GM12878 (cell line): ENCODE results near the gene FSTL4. TPM values are rescaled to one million over a fixed set of nuclear protein-coding genes. Genes with fewer than 3 reads are reported as not detected.
A peak's percentile ranks its signal among the peaks of the same experiment; 100 is the strongest.

Experiments
- ASH2L ChIP-seq: fragments of 300-600, 200-600 bp; sonication (generic); IDR thresholded peaks from 2 replicates; pipeline ENCODE4 v1.6.1; 2017; ENCODE audit warnings: low read depth, mild to moderate bottlenecking, borderline replicate concordance
- BRCA1 ChIP-seq: IDR thresholded peaks from 2 replicates; pipeline ENCODE4 v1.6.1; 2011; ENCODE audit warnings: low read depth, low read length, improper control_type of control experiment
- CBX5 ChIP-seq: sonication (generic); IDR thresholded peaks from 2 replicates; pipeline ENCODE4 v1.6.1; 2016; ENCODE audit warnings: low read depth, moderate library complexity, mild to moderate bottlenecking, inconsistent platforms
- CEBPB ChIP-seq, 2 experiments: fragments of 150-350 bp in 1 of 2; IDR thresholded peaks; 2 replicates each; pipeline ENCODE4 v1.6.1; 2012 to 2014; ENCODE audit warnings: low read depth in 2 of 2, low read length in 2 of 2, borderline replicate concordance in 1 of 2, inconsistent platforms in 1 of 2
- CHD2 ChIP-seq: IDR thresholded peaks from 2 replicates; pipeline ENCODE4 v1.6.1; 2011; ENCODE audit warnings: low read depth, low read length, improper control_type of control experiment, borderline replicate concordance
- DPF2 ChIP-seq: fragments of 450-650 bp; IDR thresholded peaks from 2 replicates; pipeline ENCODE4 v1.6.1; 2017; ENCODE audit warnings: mild to moderate bottlenecking
- ESRRA ChIP-seq: IDR thresholded peaks from 2 replicates; pipeline ENCODE4 v1.6.1; 2012; ENCODE audit warnings: mild to moderate bottlenecking, low read length, improper control_type of control experiment
- HCFC1 ChIP-seq: fragments of 150-350 bp; IDR thresholded peaks from 2 replicates; pipeline ENCODE4 v1.6.1; 2014; ENCODE audit warnings: low read length
- NR2C2 ChIP-seq: IDR thresholded peaks from 2 replicates; pipeline ENCODE4 v1.6.1; 2011; ENCODE audit warnings: borderline replicate concordance, low read depth; ENCODE audit not compliant: control insufficient read depth, insufficient read length
- NR2F1 ChIP-seq: fragments of 450-650 bp; conservative IDR thresholded peaks from 2 replicates; pipeline ENCODE4 v1.6.1; 2017; ENCODE audit warnings: mild to moderate bottlenecking
- PAX5 ChIP-seq: IDR thresholded peaks from 2 replicates; pipeline ENCODE4 v1.6.1; 2011; ENCODE audit warnings: low read depth, low read length, borderline replicate concordance
- SP1 ChIP-seq: IDR thresholded peaks from one replicate; pipeline ENCODE4 v1.6.1; 2011; ENCODE audit warnings: low read depth, low read length
- SREBF1 ChIP-seq: IDR thresholded peaks from 2 replicates; pipeline ENCODE4 v1.6.1; 2012; ENCODE audit warnings: mild to moderate bottlenecking, low read length
- ZBED1 ChIP-seq: IDR thresholded peaks from 2 replicates; pipeline ENCODE4 v1.6.1; 2016; ENCODE audit warnings: borderline replicate concordance
- ZSCAN29 ChIP-seq: fragments of 450-650 bp; IDR thresholded peaks from 2 replicates; pipeline ENCODE4 v1.6.1; 2017; ENCODE audit warnings: mild to moderate bottlenecking, moderate library complexity
- ZZZ3 ChIP-seq: IDR thresholded peaks from 2 replicates; pipeline ENCODE4 v1.6.1; 2011; ENCODE audit warnings: low read depth; ENCODE audit not compliant: control insufficient read depth, insufficient read length
- polyA plus RNA-seq, 11 experiments: library from polyadenylated mRNA; depleted of rRNA in 4 of 11; unstranded in 6 of 11; stranded (reverse) in 5 of 11; fragments of >200 nt; fragmentation: Nextera tagmentation in 4 of 11; fragmentation: Illumina TruSeq in 1 of 11; extraction: Ambion mirVana in 4 of 11; extraction: Trizol in 1 of 11; gene quantifications; 1 replicate in 1 of 11; 2 replicates in 10 of 11; pipeline versions ENCODE4 v1.2.1 to v1.2.3, GENCODE V29; 2011 to 2016; ENCODE audit warnings: inconsistent platforms in 2 of 11, missing spikeins in 2 of 11, low read depth in 1 of 11
- total RNA-seq, 4 experiments: library from RNA; depleted of rRNA in 3 of 4; stranded (reverse); fragments of >200 nt in 3 of 4; fragmentation: Illumina TruSeq in 1 of 4; extraction: Trizol in 1 of 4; gene quantifications; 2 replicates each; pipeline versions ENCODE4 v1.2.1 to v1.2.3, GENCODE V29; 2013 to 2021
- TF ChIP-seq, protein P1 (sequence below): fragments of 150-350 bp; IDR thresholded peaks from 2 replicates; pipeline ENCODE4 v1.6.1; 2016; ENCODE audit warnings: low read depth, low read length
- TF ChIP-seq, protein P2 (sequence below): fragments of 450-650 bp; IDR thresholded peaks from 2 replicates; pipeline ENCODE4 v1.6.1; 2017; ENCODE audit warnings: mild to moderate bottlenecking, low read depth, inconsistent platforms; ENCODE audit not compliant: poor library complexity, severe bottlenecking
- TF ChIP-seq, protein P3 (sequence below): fragments of 450-650 bp; formaldehyde crosslinking; IDR thresholded peaks from 2 replicates; pipeline ENCODE4 v1.5.0; 2022; ENCODE audit warnings: mild to moderate bottlenecking, missing genetic modification characterization
- TF ChIP-seq, protein P4 (sequence below): IDR thresholded peaks from 2 replicates; pipeline ENCODE4 v1.6.1; 2011; ENCODE audit warnings: mild to moderate bottlenecking, low read depth, low read length, moderate library complexity; ENCODE audit not compliant: insufficient replicate concordance

FSTL4 gene
- total and polyA plus RNA-seq, 10 of the 15 experiments (the other 5 are each of a cell fraction or from before 2014, with no cell fraction given): 0.01 to 0.79 (median 0.21) TPM; not detected in 6

DNA sequence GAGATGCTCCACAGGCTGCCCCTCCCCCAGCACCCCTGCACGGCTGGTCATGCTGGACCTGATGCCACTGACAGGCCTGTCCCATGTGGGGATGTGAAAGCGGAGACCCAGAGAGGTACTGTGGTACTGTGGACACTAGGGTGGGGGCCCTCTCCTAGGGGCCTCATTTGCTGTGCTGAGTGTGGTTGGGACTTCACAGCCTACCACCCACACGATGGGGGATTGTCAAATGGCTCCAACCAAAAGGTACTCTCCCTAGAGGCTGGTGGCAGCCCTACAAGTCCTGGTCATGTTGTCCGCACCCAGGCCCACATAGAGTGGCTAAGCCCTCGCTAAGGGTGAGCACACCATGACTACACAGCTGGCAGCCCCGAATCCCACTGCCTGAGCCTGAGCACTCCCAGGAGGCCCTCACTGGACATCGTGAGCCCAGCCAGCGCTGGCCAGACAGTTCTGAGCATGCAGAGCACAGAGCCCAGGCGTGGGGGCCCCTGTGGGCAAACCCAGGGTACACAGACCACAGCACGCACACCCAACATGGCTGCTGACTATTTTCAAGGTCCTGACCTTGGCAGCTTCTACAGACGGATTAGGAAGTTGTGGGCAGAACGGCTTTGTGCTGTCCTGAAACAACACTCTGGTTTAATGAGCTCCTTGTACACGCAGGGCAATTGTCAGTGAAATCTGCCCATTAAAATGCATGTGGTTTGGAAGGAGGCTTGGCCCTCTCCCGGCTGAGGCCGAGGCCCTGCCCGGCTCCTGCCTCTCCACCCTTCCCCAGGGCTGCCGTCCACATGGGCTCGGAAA is 346.4 kb downstream of the FSTL4 start (continued):
- TF ChIP-seq, protein P1, sequence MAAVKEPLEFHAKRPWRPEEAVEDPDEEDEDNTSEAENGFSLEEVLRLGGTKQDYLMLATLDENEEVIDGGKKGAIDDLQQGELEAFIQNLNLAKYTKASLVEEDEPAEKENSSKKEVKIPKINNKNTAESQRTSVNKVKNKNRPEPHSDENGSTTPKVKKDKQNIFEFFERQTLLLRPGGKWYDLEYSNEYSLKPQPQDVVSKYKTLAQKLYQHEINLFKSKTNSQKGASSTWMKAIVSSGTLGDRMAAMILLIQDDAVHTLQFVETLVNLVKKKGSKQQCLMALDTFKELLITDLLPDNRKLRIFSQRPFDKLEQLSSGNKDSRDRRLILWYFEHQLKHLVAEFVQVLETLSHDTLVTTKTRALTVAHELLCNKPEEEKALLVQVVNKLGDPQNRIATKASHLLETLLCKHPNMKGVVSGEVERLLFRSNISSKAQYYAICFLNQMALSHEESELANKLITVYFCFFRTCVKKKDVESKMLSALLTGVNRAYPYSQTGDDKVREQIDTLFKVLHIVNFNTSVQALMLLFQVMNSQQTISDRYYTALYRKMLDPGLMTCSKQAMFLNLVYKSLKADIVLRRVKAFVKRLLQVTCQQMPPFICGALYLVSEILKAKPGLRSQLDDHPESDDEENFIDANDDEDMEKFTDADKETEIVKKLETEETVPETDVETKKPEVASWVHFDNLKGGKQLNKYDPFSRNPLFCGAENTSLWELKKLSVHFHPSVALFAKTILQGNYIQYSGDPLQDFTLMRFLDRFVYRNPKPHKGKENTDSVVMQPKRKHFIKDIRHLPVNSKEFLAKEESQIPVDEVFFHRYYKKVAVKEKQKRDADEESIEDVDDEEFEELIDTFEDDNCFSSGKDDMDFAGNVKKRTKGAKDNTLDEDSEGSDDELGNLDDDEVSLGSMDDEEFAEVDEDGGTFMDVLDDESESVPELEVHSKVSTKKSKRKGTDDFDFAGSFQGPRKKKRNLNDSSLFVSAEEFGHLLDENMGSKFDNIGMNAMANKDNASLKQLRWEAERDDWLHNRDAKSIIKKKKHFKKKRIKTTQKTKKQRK: no peak
- TF ChIP-seq DPF2 (peak; percentile 76), CEBPB (IDR thresholded peaks at IDR 0.05; ENCODE audit: borderline replicate concordance in 1 of 2, low read depth in 2 of 2, low read length in 2 of 2) (no peak), NR2C2 (no peak), ASH2L (no peak), BRCA1 (no peak), PAX5 (0 out of 2 replicates have a peak, but pooled peaks have one; percentile 22), NR2F1 (peak; percentile 88), CBX5 (no peak), SP1 (no peak), CHD2 (0 out of 2 replicates have a peak, but pooled peaks have one; percentile 38), ZSCAN29 (no peak), HCFC1 (no peak), ESRRA (no peak; the same call in 1 of the 2 replicates), ZZZ3 (no peak), ZBED1 (no peak), SREBF1 (no peak)
- TF ChIP-seq, protein P2, sequence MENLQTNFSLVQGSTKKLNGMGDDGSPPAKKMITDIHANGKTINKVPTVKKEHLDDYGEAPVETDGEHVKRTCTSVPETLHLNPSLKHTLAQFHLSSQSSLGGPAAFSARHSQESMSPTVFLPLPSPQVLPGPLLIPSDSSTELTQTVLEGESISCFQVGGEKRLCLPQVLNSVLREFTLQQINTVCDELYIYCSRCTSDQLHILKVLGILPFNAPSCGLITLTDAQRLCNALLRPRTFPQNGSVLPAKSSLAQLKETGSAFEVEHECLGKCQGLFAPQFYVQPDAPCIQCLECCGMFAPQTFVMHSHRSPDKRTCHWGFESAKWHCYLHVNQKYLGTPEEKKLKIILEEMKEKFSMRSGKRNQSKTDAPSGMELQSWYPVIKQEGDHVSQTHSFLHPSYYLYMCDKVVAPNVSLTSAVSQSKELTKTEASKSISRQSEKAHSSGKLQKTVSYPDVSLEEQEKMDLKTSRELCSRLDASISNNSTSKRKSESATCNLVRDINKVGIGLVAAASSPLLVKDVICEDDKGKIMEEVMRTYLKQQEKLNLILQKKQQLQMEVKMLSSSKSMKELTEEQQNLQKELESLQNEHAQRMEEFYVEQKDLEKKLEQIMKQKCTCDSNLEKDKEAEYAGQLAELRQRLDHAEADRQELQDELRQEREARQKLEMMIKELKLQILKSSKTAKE: no peak
- TF ChIP-seq, protein P3, sequence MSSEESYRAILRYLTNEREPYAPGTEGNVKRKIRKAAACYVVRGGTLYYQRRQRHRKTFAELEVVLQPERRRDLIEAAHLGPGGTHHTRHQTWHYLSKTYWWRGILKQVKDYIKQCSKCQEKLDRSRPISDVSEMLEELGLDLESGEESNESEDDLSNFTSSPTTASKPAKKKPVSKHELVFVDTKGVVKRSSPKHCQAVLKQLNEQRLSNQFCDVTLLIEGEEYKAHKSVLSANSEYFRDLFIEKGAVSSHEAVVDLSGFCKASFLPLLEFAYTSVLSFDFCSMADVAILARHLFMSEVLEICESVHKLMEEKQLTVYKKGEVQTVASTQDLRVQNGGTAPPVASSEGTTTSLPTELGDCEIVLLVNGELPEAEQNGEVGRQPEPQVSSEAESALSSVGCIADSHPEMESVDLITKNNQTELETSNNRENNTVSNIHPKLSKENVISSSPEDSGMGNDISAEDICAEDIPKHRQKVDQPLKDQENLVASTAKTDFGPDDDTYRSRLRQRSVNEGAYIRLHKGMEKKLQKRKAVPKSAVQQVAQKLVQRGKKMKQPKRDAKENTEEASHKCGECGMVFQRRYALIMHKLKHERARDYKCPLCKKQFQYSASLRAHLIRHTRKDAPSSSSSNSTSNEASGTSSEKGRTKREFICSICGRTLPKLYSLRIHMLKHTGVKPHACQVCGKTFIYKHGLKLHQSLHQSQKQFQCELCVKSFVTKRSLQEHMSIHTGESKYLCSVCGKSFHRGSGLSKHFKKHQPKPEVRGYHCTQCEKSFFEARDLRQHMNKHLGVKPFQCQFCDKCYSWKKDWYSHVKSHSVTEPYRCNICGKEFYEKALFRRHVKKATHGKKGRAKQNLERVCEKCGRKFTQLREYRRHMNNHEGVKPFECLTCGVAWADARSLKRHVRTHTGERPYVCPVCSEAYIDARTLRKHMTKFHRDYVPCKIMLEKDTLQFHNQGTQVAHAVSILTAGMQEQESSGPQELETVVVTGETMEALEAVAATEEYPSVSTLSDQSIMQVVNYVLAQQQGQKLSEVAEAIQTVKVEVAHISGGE (CRISPR knock-in tag): no peak
- TF ChIP-seq, protein P4, sequence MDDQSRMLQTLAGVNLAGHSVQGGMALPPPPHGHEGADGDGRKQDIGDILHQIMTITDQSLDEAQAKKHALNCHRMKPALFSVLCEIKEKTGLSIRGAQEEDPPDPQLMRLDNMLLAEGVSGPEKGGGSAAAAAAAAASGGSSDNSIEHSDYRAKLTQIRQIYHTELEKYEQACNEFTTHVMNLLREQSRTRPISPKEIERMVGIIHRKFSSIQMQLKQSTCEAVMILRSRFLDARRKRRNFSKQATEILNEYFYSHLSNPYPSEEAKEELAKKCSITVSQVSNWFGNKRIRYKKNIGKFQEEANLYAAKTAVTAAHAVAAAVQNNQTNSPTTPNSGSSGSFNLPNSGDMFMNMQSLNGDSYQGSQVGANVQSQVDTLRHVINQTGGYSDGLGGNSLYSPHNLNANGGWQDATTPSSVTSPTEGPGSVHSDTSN: no peak
